SW 1271 (cell line): Measurements from ENCODE around the gene MAGEF1.
A peak's percentile ranks its signal among the peaks of the same experiment; 100 is the strongest.
"Not testable (repeated sequence)": the region's sequence is repeated elsewhere in the genome, so short reads cannot be mapped to it uniquely, and the experiment has no call there.

Experiments used
- DNase-seq, 2 experiments: peaks; one replicate each; lab custom pipeline; 2025; lab: John Stamatoyannopoulos, UW

MAGEF1 gene

GRCh38 chr3:184742676-184743135, 30.8 kb upstream of the MAGEF1 start:
- DNase-seq: no peak

GRCh38 chr3:184741798-184742675, 30.2 kb upstream of the MAGEF1 start:
- DNase-seq: no peak

GRCh38 chr3:184741259-184741556, 29.3 kb upstream of the MAGEF1 start:
- no peak for DNase-seq

- no peak for DNase-seq
Measured at GRCh38 chr3:184740509-184741258, 28.8 kb upstream of the MAGEF1 start.

- no peak for DNase-seq
Measured at GRCh38 chr3:184739594-184740505, 28.0 kb upstream of the MAGEF1 start.

- DNase-seq: no peak
Measured at GRCh38 chr3:184738982-184739381, 27.1 kb upstream of the MAGEF1 start.

GRCh38 chr3:184738506-184738890, 26.6 kb upstream of the MAGEF1 start:
- DNase-seq: no peak

GRCh38 chr3:184737641-184738505, 26.0 kb upstream of the MAGEF1 start:
- no peak for DNase-seq

GRCh38 chr3:184737063-184737462, 25.2 kb upstream of the MAGEF1 start:
- no peak for DNase-seq

- no peak for DNase-seq
Measured at GRCh38 chr3:184734903-184735701, 23.2 kb upstream of the MAGEF1 start.

GRCh38 chr3:184733971-184734608, 22.2 kb upstream of the MAGEF1 start:
- no peak for DNase-seq

GRCh38 chr3:184733181-184733580, 21.3 kb upstream of the MAGEF1 start:
- DNase-seq: no peak

- DNase-seq: no peak
Measured at GRCh38 chr3:184731786-184732537, 20.1 kb upstream of the MAGEF1 start.

- no peak for DNase-seq
Measured at GRCh38 chr3:184730924-184731323, 19.1 kb upstream of the MAGEF1 start.

GRCh38 chr3:184729154-184729553, 17.3 kb upstream of the MAGEF1 start:
- not testable (repeated sequence) for DNase-seq

GRCh38 chr3:184728010-184728527, 16.2 kb upstream of the MAGEF1 start:
- no peak for DNase-seq

GRCh38 chr3:184727357-184728009, 15.6 kb upstream of the MAGEF1 start:
- peak in 1 of 2 experiments; percentile 51 for DNase-seq

- DNase-seq: no peak
Measured at GRCh38 chr3:184726497-184726896, 14.6 kb upstream of the MAGEF1 start.
